ENCODE results near the gene HTR1A.

HTR1A gene

GRCh38 chr5:63928451-63928850, 33.8 kb downstream of the HTR1A start:
- no peaks in the 10 kb centered on the region for H3K36me3 Mint-ChIP-seq
- DNase-seq (ENCODE audit: low spot score in 2 of 2) (no peak), ATAC-seq (no peak)
- H3K9me3 Mint-ChIP-seq, result peaks cover 9% of the 10 kb centered on the region
- H3K4me3 Mint-ChIP-seq, result no peak overlapping the region
- H3K27ac Mint-ChIP-seq, result no peak overlapping the region
- no peaks in the 10 kb centered on the region for H3K4me1 Mint-ChIP-seq

GRCh38 chr5:63923914-63924313, 38.3 kb downstream of the HTR1A start:
- ATAC-seq (no peak), DNase-seq (ENCODE audit: low spot score in 2 of 2) (no peak)
- Mint-ChIP-seq H3K4me1 (no peaks in the 10 kb centered on the region), H3K4me3 (no peak overlapping the region), H3K36me3 (no peaks in the 10 kb centered on the region), H3K9me3 (peaks cover 12% of the 10 kb centered on the region), H3K27ac (no peak overlapping the region)

- no peaks in the 10 kb centered on the region for H3K36me3 Mint-ChIP-seq
- no peak overlapping the region for H3K4me3 Mint-ChIP-seq
- H3K4me1 Mint-ChIP-seq, result no peaks in the 10 kb centered on the region
- ATAC-seq (no peak), DNase-seq (ENCODE audit: low spot score in 2 of 2) (no peak)
- peaks cover 13% of the 10 kb centered on the region for H3K9me3 Mint-ChIP-seq
- H3K27ac Mint-ChIP-seq, result no peak overlapping the region
Observed at GRCh38 chr5:63919763-63920478, 42.3 kb downstream of the HTR1A start.

- Mint-ChIP-seq H3K9me3 (peaks cover 10% of the 10 kb centered on the region), H3K27ac (no peak overlapping the region)
Observed at GRCh38 chr5:63916786-63917185, 45.5 kb downstream of the HTR1A start.

GRCh38 chr5:63911871-63912270, 50.4 kb downstream of the HTR1A start:
- no peak for DNase-seq (ENCODE audit: low spot score in 2 of 2)
- Mint-ChIP-seq H3K9me3 (peaks cover 6% of the 10 kb centered on the region), H3K36me3 (no peaks in the 10 kb centered on the region), H3K27ac (no peak overlapping the region), H3K4me1 (no peaks in the 10 kb centered on the region), H3K4me3 (no peak overlapping the region)
- ATAC-seq, result no peak

More at GRCh38 chr5:63916786-63917185, 45.5 kb downstream of the HTR1A start:
- H3K36me3 Mint-ChIP-seq, result no peaks in the 10 kb centered on the region
- DNase-seq (ENCODE audit: low spot score in 2 of 2) (no peak), ATAC-seq (no peak)
- no peak overlapping the region for H3K4me3 Mint-ChIP-seq
- no peaks in the 10 kb centered on the region for H3K4me1 Mint-ChIP-seq
